ENCODE measurements around the gene KCNH1. TPM values are rescaled to one million over a fixed set of nuclear protein-coding genes. Genes with fewer than 3 reads are reported as not detected.

KCNH1 gene
- total RNA-seq, 1 experiment from 2014 or later, result 0.17 TPM

GRCh38 chr1:210794445-210794844 lies 339.5 kb downstream of the KCNH1 start (continued):
- no peak for TF ChIP-seq MAX (CRISPR knock-in tag; IDR thresholded peaks at IDR 0.05)
- TF ChIP-seq ZSCAN18 (CRISPR knock-in tag; IDR thresholded peaks at IDR 0.05), result no peak
- TF ChIP-seq ZNF121 (CRISPR knock-in tag; IDR thresholded peaks at IDR 0.05), result no peak
- TF ChIP-seq PRDM15 (CRISPR knock-in tag; IDR thresholded peaks at IDR 0.05), result no peak
- no peak for TF ChIP-seq MLX (CRISPR knock-in tag; IDR thresholded peaks at IDR 0.05)

GRCh38 chr1:210792250-210793102 lies 341.5 kb downstream of the KCNH1 start:
- Mint-ChIP-seq H3K4me1 (no peaks in the 10 kb centered on the region), H3K4me3 (no peak overlapping the region), H3K9me3 (no peaks in the 10 kb centered on the region), H3K36me3 (no peaks in the 10 kb centered on the region), H3K27me3 (ENCODE audit: low read depth) (no peaks in the 10 kb centered on the region; the same call in 1 of the 2 replicates), H3K27ac (no peak overlapping the region)
- ChIA-PET CTCF (no interaction called here), POLR2A (no interaction called here)
- no peak for ATAC-seq
- DNase-seq (ENCODE audit: low spot score), result no peak
- TF ChIP-seq NFATC4 (CRISPR knock-in tag; IDR thresholded peaks at IDR 0.05) (no peak), PRRX2 (CRISPR knock-in tag; IDR thresholded peaks at IDR 0.05) (no peak), ZNF281 (CRISPR knock-in tag; IDR thresholded peaks at IDR 0.05) (no peak), JAZF1 (CRISPR knock-in tag; IDR thresholded peaks at IDR 0.05) (no peak), ZMAT4 (CRISPR knock-in tag; IDR thresholded peaks at IDR 0.05) (no peak), KAT7 (CRISPR knock-in tag; IDR thresholded peaks at IDR 0.05; ENCODE audit: borderline replicate concordance) (no peak), ZNF232 (CRISPR knock-in tag; IDR thresholded peaks at IDR 0.05) (no peak), ZSCAN18 (CRISPR knock-in tag; IDR thresholded peaks at IDR 0.05) (no peak), ESRRA (CRISPR knock-in tag; IDR thresholded peaks at IDR 0.05; ENCODE audit: borderline replicate concordance) (no peak), ERG (CRISPR knock-in tag; IDR thresholded peaks at IDR 0.05) (no peak), ARID4B (CRISPR knock-in tag; IDR thresholded peaks at IDR 0.05; ENCODE audit: borderline replicate concordance) (no peak), ETV6 (CRISPR knock-in tag; IDR thresholded peaks at IDR 0.05) (no peak)
